Measurements from ENCODE around the gene MTR.
"Not testable (repeated sequence)": the region's sequence is repeated elsewhere in the genome, so short reads cannot be mapped to it uniquely, and the experiment has no call there.

MTR gene

GRCh38 chr1:236833575-236833974 is 38.5 kb downstream of the MTR start:
- no peak for DNase-seq (ENCODE audit: low spot score)

DNA sequence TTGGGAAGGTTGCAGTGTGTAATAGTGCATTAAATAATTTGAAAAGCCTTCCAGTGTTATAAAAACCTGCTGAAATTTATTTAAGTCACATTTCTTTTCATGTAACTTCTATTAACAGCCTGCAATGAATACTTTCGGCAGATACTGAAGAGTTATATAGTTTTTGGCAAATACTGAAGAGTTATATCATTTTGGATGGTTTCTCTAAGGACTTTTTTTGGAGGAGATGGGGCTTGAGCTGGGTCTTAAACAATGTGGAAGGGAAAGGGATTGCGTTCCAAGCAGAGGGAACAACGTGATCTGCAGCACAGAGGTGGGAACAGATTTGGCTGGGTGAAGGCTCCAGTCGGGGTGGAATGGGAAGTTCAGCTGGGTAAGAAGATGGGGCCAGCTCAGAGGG is 39.8 kb downstream of the MTR start:
- no peak for DNase-seq (ENCODE audit: low spot score)

DNA sequence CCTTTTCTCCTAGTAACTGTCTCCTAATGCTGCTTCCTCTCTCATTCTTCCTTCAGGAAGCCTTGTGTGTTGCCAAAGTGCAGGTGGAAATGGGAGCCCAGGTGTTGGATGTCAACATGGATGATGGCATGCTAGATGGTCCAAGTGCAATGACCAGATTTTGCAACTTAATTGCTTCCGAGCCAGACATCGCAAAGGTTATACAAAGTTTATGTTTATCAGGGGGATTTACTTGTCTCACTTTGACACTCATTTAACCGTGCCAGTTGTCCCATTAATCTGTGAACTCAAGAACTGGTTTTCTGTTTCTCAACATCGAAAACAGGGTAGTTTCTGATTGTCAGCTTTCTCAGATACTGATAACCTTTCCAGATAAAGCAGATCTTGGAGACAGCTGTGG is 40.4 kb downstream of the MTR start:
- no peak for DNase-seq (ENCODE audit: low spot score)

GRCh38 chr1:236836157-236836556 is 41.1 kb downstream of the MTR start:
- DNase-seq (ENCODE audit: low spot score) = no peak

DNA sequence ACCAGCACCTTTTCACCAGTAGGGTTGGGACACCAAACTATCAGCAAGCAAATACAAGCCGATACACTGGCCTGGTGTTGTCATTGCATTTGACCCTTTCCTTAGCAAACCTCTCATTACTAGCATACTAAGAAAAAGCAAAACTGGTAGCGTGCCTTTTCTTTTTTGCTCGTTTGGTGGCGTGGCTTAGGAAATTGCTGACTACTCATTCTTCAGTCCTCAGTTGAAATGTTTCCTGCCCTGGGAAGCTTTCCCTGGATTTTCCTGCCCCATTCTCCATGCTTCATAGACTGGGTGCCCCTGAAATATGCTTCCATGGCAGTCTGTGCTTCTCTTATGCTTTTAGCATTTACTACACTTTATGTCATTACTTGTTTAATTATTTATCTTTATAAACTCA is 42.0 kb downstream of the MTR start:
- no peak for DNase-seq (ENCODE audit: low spot score)

DNA sequence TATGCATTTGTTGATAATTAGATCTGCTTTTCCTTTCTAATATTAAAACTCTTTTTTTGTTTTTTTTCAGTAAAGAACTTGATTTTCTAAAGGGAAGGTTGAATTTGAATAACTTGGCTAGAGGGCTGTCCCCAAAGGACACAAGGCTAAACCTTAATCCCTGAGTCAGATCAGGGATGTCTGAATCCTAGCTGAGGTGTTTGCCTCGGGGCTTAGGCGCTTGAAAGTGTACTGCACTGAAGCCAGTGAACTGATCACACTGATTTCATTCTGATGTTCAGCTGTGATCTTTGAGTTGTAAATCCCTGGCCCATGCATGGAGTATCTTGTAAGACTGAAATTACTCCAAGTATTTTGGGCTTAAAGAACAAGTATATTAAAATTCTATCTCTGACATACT is 42.8 kb downstream of the MTR start:
- no peak for DNase-seq (ENCODE audit: low spot score)

DNA sequence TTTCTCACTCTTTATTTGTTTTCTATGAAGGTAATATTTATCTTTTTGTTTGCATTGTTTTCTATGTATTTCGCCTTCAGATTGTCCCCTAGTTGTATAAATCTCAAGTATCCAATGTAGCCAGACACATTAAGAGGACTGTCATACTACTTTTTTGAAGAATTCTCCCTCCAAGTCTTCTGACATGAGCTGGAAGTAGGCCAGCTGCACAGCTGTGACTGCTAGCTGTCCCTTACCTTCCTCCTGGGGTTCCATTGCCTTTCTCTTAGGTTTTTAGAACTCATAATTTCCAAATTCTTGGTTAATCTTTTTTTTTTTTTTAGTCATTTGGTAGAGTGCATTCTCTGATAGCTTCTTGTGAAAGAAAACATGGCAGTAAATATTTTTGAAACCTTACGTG is 46.2 kb downstream of the MTR start:
- no peak for DNase-seq (ENCODE audit: low spot score)

DNA sequence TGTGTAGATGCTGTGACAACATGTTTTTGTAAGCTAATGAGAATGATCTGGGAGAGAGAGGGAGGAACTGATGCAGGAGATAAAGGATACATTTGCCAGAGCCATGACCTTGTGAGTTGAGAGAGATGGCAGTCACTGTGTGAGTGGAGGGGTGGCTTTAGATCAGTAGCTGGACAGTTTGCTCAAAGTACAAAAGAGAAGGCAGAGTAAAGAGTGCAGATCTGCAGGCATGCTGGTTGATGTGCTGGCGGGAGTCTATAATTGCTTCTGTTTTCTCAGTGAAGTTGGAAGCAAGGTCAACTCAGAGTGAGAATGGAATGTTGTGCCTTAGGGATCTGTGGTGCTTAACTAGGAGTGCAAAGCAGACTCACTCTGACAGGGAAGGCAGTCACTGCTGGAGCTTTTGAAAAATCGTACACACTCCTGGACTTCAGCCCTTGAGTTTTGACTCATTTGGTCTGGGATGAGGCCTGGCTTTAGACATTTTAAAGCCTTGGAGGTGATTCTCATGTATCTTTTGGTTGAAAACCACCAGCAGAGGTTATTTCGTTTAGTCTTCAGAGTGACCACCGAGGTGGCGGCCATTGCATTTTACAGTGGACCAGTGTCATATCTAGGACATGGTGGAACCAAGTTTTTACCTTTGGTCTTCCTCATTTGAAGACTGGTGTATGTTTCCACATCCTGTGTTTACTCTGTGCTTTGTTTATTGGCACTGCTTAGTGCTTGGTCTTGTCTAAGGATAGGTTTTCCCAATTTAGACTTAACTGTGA is 49.6 kb downstream of the MTR start:
- DNase-seq (ENCODE audit: low spot score) = peak; percentile 12

GRCh38 chr1:236845830-236846229 is 50.7 kb downstream of the MTR start:
- no peak for DNase-seq (ENCODE audit: low spot score)

DNA sequence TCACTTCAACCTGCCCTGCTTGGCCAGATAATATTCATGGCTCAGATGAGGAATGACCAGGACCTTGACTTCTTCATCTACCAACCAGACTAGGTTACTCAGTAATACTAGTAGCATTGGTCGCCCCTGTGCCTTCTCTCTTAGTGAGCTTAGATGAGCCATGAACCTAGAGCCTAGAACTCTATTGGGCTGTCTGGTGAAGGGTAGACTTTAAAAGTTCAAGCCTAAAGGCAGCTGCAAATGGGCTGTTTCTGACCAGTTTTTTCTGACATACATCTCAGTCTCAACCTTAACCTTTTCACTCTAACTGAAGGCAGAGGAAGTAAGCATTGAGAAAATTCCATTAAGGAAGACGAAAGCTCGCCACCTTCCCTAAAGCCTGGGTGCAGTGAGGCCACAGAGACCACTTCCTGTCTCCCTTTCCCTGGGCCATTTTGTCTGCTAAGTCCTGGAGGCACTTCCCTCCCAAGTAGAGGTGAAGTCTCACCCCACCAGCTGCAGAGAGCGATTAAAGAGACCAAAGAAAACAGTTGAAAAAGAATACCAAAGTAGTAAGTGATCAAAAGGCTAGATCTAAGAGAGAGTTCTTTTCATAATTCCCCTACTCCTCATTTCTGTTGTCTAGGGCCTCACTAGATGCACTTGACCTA is 53.3 kb downstream of the MTR start:
- DNase-seq (ENCODE audit: low spot score) = no peak

GRCh38 chr1:236850077-236850979 is 55.2 kb downstream of the MTR start:
- DNase-seq (ENCODE audit: low spot score) = no peak

DNA sequence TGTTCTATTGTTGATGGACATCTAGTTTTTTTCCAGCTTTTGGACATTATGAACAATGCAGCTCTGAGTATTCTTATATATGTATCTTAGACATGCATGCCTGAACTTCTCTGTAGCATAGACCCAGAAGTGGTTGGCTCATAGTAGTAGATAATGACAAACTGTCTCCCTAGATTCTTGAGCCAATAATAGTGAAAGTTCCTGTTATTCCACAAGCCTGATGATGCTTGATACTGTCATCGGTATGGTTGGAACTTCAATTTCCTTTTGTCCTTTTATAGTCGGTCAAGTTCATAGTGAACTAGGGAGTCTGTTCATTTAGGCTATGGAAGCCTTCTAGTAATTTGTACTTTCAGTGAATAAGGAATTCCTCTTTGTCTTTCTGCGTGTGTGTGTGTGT is 56.8 kb downstream of the MTR start:
- DNase-seq (ENCODE audit: low spot score) = peak; percentile 61

DNA sequence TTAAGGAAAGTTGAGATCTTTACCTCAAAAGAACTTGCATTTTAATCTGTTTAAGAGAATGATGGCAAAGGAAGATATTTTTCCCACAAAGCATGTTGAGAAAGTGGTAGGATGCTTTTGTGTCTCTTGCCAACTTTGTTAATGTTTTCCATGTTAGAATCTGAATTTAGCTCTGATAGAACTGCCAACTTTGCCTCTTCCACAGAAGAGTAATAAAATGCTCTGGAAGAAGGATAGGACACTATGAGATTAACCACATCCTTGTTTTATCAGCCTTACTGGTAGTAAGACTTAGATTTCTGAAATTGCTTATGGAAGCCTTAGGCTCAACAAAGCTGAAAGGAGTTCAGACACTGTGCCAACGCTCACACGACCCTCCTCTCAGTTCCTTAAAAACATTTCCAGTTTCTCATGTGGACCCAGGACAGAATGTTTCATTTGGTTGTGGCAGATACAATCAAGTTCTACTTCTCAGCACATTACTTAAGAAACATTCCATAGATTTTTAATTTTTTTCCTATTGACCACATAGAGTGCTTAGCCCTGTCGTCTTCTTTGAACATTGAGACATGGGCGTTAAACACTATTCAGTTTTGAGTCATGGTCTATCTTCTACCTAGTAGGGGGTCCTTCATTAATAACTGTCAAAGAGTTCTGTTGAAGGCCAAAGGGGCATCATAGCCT is 59.0 kb downstream of the MTR start:
- no peak for DNase-seq (ENCODE audit: low spot score)

- DNase-seq (ENCODE audit: low spot score) = peak; percentile 80
These were observed 59.5 kb downstream of the MTR start for GRCh38 chr1:236854605-236854983.

GRCh38 chr1:236856649-236857048 is 61.6 kb downstream of the MTR start:
- not testable (repeated sequence) for DNase-seq (ENCODE audit: low spot score)

DNA sequence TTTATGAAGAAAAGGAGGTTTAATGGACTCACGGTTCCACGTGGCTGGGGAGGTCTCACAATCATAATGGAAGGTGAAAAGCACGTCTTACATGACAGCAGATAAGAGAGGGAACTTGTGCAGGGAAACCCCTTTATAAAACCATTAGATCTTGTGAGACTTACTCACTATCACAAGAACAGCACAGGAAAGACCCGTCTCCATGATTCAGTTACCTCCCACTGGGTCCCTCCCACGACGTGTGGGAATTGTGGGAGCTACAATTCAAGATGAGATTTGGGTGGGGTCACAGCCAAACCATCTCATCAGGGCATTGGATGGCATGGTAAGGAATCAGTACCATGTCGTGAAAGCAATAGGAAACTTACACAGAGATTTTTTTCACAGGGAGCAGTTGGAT is 63.1 kb downstream of the MTR start:
- DNase-seq (ENCODE audit: low spot score) = no peak

- no peak for DNase-seq (ENCODE audit: low spot score)
These were observed 65.0 kb downstream of the MTR start for GRCh38 chr1:236860101-236860500.

DNA sequence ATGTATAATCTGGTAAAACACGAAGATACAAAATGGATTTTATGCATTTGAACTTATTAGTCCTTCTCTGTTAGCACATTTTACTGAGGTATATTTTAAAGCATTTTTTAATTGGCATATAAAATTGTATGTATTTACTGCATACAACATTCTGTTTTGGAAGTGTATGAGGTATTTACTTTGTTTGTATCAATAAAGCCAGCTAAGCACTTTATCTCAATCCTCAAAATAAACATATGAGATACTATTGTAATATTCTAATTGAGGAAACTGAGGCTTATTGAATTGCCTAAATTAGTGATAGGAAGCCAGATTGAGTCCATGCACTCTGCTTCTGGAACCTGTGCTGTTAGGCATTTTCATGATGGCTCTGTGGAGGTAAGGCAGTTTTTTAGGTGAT is 65.6 kb downstream of the MTR start:
- DNase-seq (ENCODE audit: low spot score) = no peak

DNA sequence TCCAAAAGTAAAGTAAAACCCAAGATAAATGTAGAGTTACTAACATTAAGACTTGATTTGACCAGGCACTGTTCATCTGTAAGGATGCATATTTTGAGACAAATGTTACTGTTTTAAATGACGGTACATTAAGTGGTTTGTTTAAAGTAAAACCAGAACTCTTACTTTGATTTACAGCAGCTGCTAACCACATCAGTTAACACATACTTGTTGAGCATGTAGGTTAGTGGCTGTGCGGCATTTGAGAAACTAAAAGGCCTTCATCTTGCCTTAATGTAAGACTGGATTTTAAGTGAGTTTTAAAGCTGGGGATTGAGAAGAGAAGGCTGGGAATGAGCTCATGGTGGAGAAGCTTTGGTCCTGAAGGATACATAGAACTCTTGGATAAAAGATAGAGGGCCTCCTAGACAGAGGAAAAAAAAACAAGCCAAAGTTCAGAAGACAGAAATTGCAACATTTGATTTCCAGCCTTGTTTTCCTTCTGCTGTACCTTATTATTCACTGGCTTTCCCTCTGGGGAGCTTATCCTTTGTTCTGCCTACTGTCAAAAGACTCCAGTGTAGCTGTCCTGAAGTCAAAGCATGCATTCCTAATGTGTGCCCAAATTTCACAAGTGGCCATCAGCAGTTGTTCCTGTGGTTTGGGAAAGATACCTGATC is 66.6 kb downstream of the MTR start:
- DNase-seq (ENCODE audit: low spot score) = no peak

DNA sequence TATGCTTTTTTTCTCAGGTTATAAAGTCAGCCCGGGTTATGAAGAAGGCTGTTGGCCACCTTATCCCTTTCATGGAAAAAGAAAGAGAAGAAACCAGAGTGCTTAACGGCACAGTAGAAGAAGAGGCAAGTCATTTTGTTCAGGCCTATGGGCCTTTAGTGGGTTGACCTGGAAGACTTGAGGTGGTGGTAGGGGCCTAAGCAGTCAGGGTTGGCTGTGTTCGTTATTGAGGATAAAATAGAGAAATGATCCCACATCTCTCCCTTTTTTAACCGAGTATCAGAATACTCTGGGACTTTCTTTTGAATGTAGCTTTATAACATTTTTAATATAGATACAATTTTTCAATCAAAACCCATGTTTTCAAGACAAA is 67.1 kb downstream of the MTR start:
- no peak for DNase-seq (ENCODE audit: low spot score)

DNA sequence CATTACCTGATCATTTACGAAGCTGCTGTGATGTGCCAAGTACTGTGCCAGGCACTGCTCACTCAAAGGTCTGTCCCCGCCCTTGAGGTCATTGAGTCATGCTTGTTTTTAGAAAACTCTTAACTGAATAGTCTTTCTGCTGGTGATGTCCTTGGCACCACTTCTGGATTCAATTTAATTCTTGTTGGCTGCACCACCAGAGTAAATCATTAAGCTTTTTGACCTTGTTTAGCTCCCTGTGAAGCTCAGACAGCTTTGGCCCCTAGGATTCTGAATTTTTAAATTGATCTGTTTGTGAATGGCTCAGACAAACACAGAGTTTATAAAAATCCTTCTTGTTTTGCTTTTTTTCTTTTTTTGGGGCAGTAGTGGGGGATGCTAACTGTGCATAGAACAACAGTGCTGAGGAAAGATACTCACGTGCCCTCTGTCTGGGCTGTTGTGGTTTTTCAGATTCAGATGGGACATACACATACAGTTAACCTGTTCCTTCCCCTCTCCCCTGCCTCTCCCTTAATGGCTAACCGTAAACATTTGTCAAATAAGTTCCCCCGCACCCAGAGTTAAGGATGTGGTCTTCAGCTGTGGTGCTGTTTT is 67.6 kb downstream of the MTR start:
- DNase-seq (ENCODE audit: low spot score) = peak; percentile 69
